GM18505 (cell line): ENCODE data around the gene LCMT1.
"Not testable (repeated sequence)": the region's sequence is repeated elsewhere in the genome, so short reads cannot be mapped to it uniquely, and the experiment has no call there.

Experiments
- ATAC-seq: cut with Tn5 transposase; IDR thresholded peaks from one replicate; pipeline ENCODE4 v1.9.1; 2021; ENCODE audit not compliant: unreplicated experiment
- POLR2A ChIP-seq: IDR thresholded peaks from 4 replicates; pipeline ENCODE4 v1.6.1; 2011; ENCODE audit warnings: borderline replicate concordance; ENCODE audit not compliant: insufficient read depth, insufficient read length; ENCODE audit errors: extremely low read depth

LCMT1 gene

GRCh38 chr16:25111403-25112166 is at the start of gene LCMT1:
LCMT1 (plus strand) TSS chr16:25111742; CDS start chr16:25111884, 142 bp downstream.
- TF ChIP-seq POLR2A: peak; percentile 79
- peak; percentile 92 for ATAC-seq

DNA sequence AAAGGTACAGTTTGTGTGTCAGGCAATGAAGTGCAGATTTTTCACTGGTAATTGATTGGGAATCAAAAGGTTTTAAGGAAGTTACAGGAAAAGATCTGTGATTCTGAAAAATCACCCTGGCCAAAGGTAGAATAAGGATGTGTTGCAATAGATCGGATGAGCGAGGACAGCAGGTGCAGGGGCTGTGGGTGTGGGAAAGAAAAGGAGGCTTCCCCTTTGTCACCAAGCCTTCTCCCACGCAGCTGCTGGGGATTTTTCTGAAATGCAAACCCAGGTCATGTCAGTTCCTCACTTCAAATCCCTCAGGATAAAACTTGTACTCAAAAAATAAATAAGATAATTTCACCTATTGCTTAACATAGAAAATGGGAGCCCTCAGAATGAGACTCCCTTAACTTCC is 48.4 kb upstream of the LCMT1 start:
- no peak for ATAC-seq
- TF ChIP-seq POLR2A: no peak

DNA sequence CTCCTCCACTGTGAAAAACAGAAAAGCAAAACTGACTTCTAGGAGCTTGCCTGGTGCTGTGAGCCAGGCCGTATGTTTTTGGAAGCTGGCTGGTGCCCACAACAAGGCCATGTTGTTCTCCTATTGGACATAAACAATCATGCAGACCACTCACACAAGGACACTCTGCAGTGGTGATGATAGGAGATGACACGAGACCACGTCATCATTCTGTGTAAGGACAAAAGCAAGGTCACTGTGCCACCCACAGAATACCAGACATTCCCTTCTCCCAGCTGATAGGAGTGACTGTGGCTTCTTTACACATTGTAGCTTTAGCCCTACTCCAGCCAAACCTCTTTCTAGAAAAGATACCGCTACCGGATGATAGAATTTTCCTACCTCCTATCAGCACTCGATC is 47.7 kb upstream of the LCMT1 start:
- no peak for ATAC-seq
- TF ChIP-seq POLR2A: no peak

- ATAC-seq: not testable (repeated sequence)
These were observed 47.3 kb upstream of the LCMT1 start for GRCh38 chr16:25064281-25064680.

- no peak for TF ChIP-seq POLR2A
These were observed 46.6 kb upstream of the LCMT1 start for GRCh38 chr16:25064937-25065336.

GRCh38 chr16:25065899-25066298 is 45.6 kb upstream of the LCMT1 start:
- ATAC-seq: no peak
- TF ChIP-seq POLR2A: no peak

More at GRCh38 chr16:25064937-25065336, 46.6 kb upstream of the LCMT1 start:
- no peak for ATAC-seq

GRCh38 chr16:25066426-25066746 is 45.2 kb upstream of the LCMT1 start:
- no peak for ATAC-seq
- no peak for TF ChIP-seq POLR2A

- peak; percentile 90 for ATAC-seq
These were observed 44.6 kb upstream of the LCMT1 start for GRCh38 chr16:25066747-25067631.

GRCh38 chr16:25073854-25074253 is 37.7 kb upstream of the LCMT1 start:
- ATAC-seq: no peak
- TF ChIP-seq POLR2A: no peak

More at GRCh38 chr16:25066747-25067631, 44.6 kb upstream of the LCMT1 start:
- TF ChIP-seq POLR2A: peak; percentile 70

DNA sequence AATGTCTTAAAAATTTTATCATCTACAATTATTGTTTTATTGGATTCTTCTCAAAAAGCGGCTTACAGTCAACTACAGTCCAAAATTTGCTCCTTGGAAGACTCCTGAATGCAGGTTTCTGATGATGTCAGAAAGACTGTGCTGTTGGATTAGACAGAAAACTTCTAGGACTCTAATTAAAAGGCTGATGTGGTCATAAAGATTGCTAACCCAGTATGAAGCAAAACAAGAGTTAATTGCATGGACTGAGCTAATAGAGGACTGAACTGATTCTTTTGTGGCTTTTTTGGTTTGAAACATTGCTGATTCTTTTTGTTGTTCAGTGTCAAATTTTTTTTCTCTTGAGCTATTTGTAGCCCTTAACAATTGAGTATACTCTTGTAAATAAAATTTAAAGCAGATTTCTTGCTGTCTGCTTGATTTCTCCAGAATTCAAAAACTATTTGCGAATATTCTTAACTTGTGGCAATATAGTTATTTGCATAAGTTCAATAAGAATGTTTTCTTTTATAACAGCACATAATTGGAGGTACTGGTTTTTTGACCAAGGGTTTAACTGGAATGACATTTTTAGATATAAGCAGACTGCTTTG is 33.1 kb upstream of the LCMT1 start:
- TF ChIP-seq POLR2A: no peak
- ATAC-seq: no peak

GRCh38 chr16:25079637-25080378 is 31.7 kb upstream of the LCMT1 start:
- TF ChIP-seq POLR2A: no peak
- ATAC-seq: no peak

- no peak for ATAC-seq
- no peak for TF ChIP-seq POLR2A
These were observed 31.0 kb upstream of the LCMT1 start for GRCh38 chr16:25080420-25081131.
